SHP77 (cell line): Measurements from ENCODE around the gene SLC25A5.
"Not testable (repeated sequence)": the region's sequence is repeated elsewhere in the genome, so short reads cannot be mapped to it uniquely, and the experiment has no call there.

ENCODE experiments used
- DNase-seq, 2 experiments: peaks; one replicate each; lab custom pipeline; 2025; lab: John Stamatoyannopoulos, UW

The SLC25A5 gene

DNA sequence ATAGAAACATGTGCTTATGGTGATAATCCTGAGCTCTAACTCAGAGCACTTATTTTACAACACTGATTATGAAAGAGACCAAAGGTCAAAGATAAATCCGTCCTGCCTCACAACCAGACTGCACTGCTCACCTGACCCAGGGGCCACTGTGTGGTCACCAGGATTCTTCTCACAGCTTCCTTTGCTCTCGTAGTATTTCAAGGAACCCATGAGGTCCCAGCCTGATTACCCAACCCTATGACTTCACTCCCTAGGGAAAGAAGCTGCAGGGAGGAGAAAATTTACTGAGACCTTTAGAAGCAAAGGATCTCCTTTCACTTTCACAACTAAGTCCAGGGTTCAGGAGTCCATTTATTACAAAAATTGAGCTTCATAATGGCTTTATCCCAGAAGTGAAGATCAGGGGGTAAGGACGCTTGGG lies 9.6 kb downstream of the SLC25A5 start:
- DNase-seq, result no peak

DNA sequence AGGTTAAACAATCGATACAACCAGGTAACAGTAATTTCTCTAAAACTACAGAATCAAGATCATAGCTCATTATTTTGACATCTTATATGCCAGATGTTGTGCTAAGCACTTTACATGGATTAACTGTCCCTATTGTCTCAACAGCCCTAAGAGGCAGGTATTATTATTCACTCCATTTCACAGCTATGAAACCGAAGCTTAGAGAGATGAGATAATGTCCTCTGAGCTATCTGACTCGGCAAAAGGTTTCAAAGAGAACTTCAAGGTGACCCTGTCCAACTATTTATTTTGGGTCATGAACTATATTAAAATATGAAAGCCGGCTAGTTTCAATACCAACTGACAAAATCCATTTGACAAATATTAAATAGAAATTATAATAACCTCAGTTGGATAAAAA lies 10.3 kb downstream of the SLC25A5 start:
- DNase-seq, result no peak

DNA sequence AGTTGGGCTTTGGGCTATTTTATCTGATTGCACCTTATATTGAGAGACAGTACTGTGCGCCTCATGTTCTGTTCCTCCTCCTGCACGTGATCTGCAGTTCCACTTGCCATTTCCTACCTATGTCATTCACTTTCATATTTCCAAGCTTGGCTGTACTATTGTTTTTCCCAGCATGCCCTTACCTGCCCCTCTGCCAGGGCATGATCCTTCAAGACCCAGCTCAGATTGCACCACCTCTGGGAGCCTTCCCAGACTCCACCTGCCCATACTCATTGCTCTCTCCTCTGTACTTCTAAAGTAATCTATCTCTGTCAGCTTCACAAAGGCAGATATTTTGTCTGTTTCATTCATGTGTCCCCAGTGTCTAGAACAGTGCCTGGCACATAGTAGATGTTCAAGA lies 11.6 kb downstream of the SLC25A5 start:
- no peak for DNase-seq

DNA sequence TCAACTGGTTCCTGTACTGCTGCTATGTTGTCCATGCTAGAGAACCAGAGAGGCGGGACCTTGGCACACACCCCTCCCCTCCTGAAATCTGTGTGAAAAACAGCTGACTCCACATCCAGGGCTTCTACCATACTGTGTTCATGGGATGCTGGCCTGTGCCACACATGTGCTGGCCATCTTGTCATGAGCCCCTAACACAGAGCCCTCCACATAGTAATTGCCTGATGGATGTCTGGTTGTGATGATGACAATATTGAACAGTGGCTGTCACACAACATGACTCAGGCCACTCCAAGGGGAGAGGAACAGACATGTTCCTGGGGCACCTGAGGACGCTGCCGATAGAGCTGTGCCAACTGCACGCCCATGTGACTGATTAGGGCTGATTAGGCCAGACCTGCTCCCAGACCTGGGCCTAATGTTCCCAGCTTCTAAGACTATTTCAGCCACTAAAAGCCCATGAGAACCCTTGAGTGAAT lies 13.1 kb downstream of the SLC25A5 start:
- no peak for DNase-seq

DNA sequence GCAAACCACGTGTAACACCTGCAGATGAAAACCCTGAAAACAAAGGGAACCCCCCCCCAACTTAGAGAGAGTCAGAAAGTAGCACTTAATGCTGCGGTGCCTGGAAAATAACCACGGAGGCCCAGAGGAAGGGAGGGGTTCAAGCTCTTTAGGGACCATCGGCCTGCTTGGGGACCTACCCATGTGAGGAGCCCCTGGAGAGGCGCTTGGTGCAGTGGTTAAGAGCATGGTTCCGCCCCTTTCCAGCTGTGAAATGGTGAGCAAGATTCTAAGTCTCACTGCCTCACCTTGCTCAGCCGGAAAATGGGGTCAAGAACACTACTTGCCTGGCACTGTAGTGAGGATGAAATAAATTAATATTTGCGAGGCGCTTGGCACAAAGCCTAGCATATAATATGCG lies 13.8 kb downstream of the SLC25A5 start:
- DNase-seq, result no peak

DNA sequence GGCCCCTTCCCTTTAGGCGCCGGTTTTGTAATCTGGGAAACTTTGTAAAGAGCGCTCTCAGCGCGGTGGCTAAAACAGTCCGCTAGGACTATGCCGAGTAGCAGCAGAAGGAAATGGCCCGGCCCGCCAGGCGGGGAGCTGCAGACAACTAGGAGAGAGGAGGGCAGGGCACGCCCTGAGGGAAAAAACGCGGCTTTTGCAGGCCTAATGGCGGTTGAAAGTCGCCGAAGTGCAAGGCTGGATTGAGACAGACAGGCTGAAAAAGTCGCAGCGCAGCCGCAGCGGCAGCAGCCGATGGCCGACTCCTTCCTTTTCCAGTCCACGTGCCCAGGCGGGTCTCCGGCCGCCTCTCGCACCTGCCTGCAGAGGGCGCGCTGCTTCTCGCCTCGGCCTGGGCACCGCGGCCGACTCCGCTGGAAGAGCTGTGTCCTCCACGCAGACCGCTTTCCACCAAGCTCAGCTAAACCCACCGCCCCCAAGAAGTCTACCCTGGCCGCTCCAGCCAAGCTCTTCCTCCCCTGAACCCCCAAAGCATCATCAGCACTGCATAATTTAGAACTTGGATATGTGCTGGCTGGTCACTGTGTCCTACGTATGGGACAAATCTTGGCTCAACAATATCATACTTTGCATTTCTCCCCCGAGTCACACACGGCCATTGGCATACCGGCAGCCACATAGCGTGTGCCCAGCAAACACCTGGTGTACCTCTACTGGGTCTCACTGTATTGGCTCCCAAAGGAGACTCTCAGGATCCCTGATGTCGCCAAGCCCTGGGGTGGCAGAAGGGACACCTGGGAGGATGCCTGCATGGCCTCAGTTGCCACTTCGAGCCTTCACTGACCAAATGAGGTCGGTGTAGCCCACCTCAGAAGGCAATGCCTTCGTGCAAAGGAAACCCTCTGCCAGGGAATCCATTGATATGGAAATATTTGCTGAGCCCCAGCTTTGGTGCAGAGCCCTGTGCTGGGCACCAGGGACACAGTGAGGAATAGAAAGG lies 14.5 kb downstream of the SLC25A5 start:
- peak; percentile 30 to 47 for DNase-seq

DNA sequence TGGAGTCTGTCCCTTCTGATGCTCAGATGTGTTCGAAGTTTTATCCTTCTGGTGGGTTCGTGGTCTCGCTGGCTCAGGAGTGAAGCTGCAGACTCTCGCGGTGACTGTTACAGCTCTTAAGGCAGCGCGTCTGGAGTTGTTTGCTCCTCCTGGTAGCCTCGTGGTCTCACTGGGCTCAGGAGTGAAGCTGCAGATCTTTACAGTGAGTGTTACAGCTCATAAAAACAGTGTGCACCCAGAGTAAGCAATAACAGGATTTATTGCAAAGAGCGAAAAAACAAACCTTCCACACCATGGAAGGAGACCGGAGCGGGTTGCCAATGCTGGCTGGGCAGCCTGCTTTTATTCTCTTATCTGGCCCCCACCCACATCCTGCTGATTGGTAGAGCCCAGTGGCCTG lies 18.5 kb downstream of the SLC25A5 start:
- no peak for DNase-seq

DNA sequence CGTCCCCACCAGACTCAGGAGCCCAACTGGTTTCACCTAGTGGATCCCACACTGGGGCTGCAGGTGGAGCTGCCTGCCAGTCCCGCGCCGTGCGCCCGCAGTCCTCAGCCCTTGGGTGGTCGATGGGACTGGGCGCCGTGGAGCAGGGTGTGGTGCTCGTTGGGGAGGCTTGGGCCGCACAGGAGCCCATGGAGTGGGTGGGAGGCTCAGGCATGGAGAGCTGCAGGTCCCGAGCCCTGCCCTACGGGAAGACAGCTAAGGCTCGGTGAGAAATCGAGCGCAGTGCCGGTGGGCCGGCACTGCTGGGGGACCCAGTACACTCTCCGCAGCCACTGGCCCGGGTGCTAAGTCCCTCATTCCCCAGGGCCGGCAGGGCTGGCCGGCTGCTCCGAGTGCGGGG lies 19.5 kb downstream of the SLC25A5 start:
- DNase-seq, result not testable (repeated sequence)

DNA sequence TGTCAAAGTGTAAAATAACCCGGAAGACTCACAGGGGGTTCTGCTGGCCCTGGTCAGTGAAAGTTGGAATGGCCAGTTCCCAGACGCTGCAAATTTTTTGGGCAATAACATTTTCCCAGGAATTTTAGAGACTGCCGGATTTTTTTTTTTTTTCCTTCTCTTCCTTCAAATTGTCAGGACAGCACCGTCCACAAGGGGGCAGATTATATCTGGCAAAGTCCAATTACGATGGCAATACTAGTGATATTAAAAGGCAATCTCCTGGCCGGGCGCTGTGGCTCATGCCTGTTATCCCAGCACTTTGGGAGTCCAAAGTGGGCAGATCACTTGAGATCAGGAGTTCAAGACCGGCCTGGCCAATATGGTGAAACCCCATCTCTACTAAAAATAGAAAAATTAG lies 20.5 kb downstream of the SLC25A5 start:
- peak in 1 of 2 experiments; percentile 4 for DNase-seq

DNA sequence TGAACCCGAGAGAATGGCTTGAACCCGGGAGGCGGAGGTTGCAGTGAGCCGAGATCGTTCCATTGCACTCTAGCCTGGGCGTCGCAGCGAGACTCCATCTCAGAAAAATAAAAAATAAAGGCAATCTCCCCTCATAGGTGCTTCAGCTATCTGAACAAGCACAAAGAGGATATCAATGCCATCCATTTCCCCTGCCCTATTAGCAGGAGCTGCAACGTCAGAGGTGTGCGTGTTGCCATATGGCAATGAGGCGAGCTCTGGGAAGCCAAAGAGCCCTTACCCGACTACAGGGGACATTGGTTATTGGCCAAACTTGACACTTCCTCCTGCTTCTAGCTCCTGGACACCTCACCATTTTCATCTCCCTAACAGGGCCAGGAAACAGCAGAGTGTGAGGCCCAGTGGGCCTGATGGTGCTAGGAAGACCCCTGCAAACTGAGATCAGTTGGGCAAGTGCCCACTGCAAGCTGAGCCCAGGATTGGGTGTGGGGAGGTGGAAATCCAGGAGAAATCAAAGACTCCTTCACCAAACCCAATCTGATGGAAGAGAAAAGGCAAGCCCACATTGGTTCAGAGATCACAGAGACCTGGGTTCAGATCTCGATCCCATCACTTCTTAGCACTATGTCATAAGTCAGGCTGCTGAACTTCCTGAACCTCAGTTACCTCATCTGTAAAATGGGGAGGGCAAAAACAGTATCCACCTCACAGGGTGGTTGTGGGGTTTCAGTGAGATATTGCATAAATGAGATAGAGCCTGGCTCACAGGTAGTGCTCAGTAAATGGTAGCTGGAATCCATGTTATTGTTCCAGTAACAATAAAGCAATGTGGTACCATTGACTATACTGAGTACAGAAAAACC lies 21.2 kb downstream of the SLC25A5 start:
- DNase-seq, result no peak

DNA sequence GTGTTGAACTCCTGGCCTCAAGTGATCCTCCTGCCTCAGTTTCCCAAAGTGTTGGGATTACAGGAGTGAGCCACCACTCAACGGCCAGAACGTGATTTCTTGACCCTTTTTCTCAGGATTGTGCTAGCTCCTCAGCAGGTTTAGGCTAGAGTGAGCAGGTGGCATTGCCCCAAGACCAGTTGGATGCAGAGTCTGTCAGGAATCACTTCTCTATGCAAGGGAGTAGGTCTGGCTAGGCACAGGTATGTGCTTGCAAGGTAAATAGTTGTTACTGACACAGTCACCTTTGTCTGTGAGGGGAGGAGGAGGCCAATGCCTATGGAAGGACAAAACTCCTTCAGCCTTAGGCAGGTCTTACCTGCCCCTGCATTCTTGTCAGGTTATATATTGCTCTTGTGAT lies 24.2 kb downstream of the SLC25A5 start:
- DNase-seq, result no peak

DNA sequence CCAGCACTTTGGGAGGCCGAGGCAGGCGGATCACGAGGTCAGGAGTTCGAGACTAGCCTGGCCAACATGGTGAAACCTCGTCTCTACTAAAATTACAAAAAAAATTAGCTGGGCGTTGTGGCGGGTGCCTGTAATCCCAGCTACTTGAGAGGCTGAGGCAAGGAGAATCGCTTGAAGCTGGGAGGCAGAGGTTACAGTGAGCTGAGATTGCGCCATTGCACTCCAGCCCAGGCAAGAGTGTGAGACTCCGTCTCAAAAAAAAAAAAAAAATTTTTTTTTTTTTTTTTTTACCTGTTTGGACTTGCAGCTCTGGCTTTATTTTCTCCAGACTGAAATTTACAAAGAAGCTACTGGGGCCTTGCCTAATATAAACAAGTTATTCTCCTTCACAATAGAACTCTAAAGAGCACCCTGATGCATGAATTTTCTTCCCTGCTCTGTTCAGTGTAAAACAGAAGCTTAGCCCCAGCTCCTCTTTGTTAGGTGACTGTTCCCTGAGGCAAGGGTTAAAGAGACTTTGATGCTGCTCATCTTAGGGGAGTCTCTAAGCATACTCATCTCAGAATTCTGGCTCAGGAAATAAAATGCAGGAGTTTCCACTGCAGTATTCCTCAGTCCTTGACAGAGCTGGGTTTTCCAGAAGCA lies 25.7 kb downstream of the SLC25A5 start:
- not testable (repeated sequence) for DNase-seq

DNA sequence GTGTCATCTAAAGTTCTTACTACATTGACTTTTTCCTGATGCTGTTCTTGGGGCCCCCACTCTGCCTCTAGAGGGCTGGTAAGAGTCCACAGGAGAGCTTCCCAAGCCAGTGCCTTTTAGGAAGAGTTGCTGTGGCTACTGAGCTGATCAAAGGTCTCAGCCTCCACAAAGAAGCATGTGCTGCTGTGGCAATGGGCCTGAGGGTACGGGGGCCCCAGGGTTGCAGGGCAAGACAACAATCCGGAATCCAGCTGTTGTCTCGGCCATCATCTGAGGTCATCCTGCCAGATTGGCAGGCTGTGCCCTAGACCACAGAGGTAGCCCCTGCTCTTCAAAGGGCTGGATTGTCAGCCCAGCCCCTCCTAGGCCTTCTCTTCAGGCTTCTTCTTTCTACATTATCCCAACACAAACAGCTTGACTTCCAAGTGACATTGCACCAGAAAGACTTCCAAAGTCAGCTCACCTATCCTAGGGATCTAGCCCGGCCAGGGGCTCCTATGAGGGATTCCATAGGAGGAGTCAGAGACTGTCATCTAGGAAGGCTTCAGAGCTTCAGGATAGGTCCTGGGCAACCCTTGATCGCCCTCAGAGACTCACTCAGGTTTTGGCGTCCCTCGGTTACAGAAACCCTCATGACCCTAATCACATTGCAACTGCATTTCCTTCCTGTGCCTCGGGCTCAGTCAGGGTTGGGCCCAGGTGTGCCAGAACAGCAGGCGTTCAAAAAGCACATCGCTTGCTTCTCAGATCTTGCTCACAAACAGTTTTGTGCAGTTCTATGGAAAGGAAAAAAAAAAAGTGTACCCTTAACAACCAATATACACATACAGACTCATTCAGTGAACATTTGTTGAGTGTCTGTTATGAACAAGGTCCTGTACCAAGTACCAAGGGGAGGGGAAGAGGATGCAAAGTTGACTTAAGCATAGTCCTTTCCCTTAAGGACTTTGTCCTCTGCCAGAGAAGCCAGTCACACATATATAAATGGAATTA lies 27.8 kb downstream of the SLC25A5 start:
- no peak for DNase-seq

DNA sequence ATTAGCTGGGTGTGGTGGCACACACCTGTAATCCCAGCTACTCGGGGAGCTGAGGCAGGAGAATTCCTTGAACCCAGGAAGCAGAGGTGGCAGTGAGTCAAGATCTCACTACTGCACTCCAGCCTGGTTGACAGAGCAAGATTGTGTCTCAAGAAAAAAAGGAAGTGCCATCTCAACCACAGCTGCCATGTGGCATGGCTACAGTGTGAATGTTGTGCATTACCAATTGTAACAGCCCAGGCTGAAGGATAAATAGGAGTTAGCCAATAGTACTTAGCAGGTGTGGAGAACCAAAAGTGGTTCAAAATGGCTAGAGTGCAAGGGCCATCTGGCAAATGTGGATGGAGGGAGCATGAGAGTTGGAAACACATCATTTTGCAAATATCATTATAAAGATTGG lies 28.9 kb downstream of the SLC25A5 start:
- no peak for DNase-seq

DNA sequence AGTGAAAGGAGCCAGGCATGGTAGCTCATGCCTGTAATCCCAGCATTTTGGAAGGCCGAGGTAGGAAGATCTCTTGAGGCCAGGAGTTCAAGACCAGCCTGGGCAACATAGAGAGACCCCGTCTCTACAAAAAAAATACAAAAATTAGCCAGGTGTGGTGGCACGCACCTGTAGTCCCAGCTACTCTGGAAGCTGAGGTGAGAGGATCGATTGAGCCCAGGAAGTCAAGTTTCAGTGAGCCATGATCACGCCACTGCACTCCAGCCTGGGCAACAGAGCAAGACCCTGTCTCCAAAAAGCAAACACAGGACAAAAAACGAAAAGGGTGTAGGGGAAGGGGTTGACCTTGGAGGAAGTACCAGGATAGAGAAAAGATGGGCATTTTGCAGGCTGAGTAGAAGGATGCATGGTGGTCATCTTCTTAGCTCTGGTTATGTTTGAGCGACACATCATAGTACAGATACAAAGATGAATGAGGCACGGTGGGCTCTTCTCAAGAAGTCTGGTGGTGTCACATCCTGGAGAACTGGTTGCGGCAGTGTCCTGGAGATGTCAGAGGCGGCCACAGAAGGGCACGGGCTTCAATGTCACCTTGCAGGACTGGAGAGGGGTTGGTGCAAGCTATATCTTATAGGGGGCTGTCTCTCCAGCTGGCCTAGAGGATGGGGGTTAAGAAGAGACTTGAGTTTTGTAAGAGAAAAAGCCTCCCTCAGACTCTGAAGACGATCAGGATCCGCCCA lies 32.0 kb downstream of the SLC25A5 start:
- no peak for DNase-seq

DNA sequence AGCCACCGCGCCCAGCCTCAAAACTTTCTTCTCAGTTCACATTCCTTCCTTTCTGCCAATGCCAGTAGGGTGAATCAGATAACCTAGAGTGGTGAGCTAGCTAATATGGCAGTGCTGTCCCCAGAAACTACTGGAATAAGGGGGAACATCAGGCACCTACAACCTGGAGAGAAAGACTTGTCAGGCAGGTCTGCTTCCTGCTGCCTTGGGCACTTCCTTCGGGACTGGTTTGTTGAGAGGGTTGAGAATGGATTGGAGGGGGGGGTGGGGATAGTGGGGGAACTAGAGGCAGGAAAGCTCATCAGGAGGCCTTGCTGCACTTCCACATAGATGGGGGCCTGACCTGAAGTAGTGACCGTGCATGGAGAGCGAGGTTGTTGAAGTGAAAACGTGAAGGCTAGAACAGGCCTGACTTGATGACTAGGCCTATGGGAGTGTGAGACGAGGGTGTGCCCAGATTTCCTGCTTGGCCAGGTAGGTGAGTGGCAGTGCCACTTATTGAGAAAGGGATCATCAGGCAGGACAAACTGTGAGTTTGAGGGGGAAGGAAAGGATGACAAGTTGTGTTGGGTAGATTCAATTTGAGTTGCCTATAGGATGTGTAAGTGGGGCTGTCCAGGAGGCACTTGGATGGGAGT lies 33.4 kb downstream of the SLC25A5 start:
- DNase-seq, result no peak

DNA sequence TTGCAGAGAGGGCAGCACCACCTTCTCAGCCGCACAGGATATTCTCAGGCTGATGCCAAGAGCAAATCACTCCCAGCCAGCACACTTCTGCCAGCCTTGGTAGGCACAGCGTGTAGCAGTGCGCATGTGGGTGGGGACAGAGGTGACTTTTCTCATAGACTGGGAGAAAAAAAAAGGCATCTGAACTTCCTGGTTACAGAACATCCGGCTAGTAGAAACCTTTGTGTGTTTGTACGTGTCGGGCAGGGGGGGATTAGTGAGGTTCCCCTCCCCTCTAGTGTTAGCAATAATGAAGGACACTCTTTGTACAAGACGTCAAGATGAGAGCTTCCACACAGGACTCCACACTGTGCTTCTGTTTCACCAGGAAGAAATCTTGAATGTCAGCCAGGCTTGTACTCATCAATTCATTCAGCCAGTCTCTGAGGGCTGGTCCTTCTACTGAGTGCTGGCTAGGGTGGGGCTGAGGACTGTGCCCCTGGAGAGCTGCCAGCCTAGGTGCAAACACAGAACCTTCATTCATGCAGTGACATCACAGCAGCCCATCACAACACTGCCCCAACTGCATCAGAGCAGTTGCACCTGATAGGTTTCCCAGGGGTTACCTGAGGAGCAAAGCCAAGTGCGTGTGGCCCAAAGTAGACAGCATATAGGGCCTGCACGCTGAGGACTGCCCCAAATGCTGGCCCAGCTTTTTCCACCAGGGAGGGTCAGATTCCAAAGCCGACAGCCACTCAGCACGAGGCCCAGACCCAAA lies 34.7 kb downstream of the SLC25A5 start:
- no peak for DNase-seq

DNA sequence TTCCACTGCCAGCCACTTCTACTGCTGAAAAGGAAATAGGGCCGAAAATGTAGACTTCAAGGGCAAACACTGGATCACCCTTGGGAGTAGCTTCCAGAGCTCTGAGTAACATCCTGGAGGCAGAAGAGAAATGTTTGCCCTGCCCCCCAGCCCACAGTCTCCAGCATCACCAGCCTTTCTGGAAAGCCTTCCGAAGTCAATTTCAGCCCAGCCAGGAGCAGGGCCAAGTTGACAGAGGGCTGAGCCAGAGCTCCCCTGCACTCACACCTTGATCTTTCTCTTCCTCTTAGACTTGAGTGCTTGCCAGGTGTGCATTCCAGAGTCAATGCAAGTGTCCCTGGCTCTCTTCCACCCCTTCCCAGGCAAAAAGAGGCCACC lies 35.2 kb downstream of the SLC25A5 start:
- no peak for DNase-seq

DNA sequence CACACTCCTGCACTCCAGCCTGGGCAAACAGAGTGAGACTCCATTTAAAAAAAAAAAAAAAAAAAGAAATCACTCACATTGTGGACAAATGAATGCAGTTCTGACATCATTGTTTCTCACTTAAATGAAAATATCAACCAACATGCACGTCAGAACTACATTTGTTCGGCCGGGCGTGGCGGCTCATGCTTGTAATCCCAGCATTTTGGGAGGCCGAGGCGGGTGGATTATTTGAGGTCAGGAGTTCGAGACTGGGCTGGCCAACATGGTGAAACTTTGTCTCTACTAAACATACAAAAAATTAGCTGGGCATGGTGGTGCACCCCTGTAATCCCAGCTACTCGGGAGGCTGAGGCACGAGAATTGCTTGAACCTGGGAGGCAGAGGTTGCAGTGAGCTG lies 36.9 kb downstream of the SLC25A5 start:
- not testable (repeated sequence) for DNase-seq
